NOMO-1 treated with DMSO at 0.1 percent for 48 hours (cell line): Measurements from ENCODE around the gene PRIMPOL.

Experiments
- DNase-seq: peaks from one replicate; lab custom pipeline; 2025; ENCODE audit not compliant: unreplicated experiment; lab: John Stamatoyannopoulos, UW

PRIMPOL gene

GRCh38 chr4:184664445-184665210 lies 15.1 kb downstream of the PRIMPOL start:
- peak; percentile 30 for DNase-seq

GRCh38 chr4:184666670-184667069 lies 17.1 kb downstream of the PRIMPOL start:
- DNase-seq, result no peak

- DNase-seq, result no peak
Measured at GRCh38 chr4:184668096-184668495, 18.6 kb downstream of the PRIMPOL start.

GRCh38 chr4:184668511-184669114 lies 19.1 kb downstream of the PRIMPOL start:
- DNase-seq, result peak; percentile 82

GRCh38 chr4:184669251-184669650 lies 19.7 kb downstream of the PRIMPOL start:
- no peak for DNase-seq

- no peak for DNase-seq
Measured at GRCh38 chr4:184671101-184671500, 21.6 kb downstream of the PRIMPOL start.

GRCh38 chr4:184672741-184673140 lies 23.2 kb downstream of the PRIMPOL start:
- no peak for DNase-seq

- no peak for DNase-seq
Measured at GRCh38 chr4:184674011-184674410, 24.5 kb downstream of the PRIMPOL start.

- no peak for DNase-seq
Measured at GRCh38 chr4:184675018-184675417, 25.5 kb downstream of the PRIMPOL start.

GRCh38 chr4:184675821-184676492 lies 26.4 kb downstream of the PRIMPOL start:
- no peak for DNase-seq

GRCh38 chr4:184680698-184681097 lies 31.2 kb downstream of the PRIMPOL start:
- no peak for DNase-seq

- no peak for DNase-seq
Measured at GRCh38 chr4:184681916-184682315, 32.4 kb downstream of the PRIMPOL start.

GRCh38 chr4:184684491-184685189 lies 35.1 kb downstream of the PRIMPOL start:
- peak; percentile 94 for DNase-seq

GRCh38 chr4:184688005-184688404 lies 38.5 kb downstream of the PRIMPOL start:
- no peak for DNase-seq

- no peak for DNase-seq
Measured at GRCh38 chr4:184688447-184688846, 38.9 kb downstream of the PRIMPOL start.

GRCh38 chr4:184689681-184690080 lies 40.1 kb downstream of the PRIMPOL start:
- DNase-seq, result no peak

- no peak for DNase-seq
Measured at GRCh38 chr4:184693056-184693455, 43.5 kb downstream of the PRIMPOL start.

GRCh38 chr4:184694412-184694956 lies 44.9 kb downstream of the PRIMPOL start:
- no peak for DNase-seq

- DNase-seq, result no peak
Measured at GRCh38 chr4:184695178-184695896, 45.8 kb downstream of the PRIMPOL start.

GRCh38 chr4:184697956-184698355 lies 48.4 kb downstream of the PRIMPOL start:
- no peak for DNase-seq

- DNase-seq, result no peak
Measured at GRCh38 chr4:184699941-184700340, 50.4 kb downstream of the PRIMPOL start.
